ENCODE measurements around the gene NEK11. TPM values are rescaled to one million over a fixed set of nuclear protein-coding genes. Genes with fewer than 3 reads are reported as not detected.

NEK11 gene
- total and polyA plus RNA-seq, 2 donors (not counting 3 experiments of a cell fraction or from before 2014, with no cell fraction given): 1.7 to 4.3 TPM

DNA sequence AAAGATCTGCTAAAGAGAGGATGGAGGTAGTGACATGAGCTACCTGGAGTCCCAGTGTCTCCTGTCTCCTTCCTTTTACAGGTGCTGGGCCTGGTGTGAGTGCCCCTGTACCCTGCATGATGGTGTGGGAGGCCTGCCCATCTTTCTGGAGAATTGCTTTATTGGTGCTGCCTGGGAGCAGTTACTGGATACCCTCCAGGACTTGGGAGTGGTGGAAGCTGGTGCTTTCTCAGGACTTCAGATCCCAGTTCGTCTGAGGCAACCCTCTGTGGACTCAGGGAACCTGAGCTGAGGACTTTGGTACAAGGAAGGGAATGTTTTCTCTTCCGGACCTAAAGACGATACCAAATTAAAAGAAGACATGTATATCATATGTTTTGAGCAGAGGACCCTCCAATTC is 336.6 kb downstream of the NEK11 start:
- CTCF ChIA-PET: interaction anchor here (1.8 kb wide), 1 partner anchor 10 kb away, joined by 4 read pairs; no protein-coding TSS in a partner anchor
- no peaks in the 10 kb centered on the region for H3K27me3 ChIP-seq (ENCODE audit: control insufficient read depth in 2 of 2, insufficient read depth in 2 of 2, low read length in 2 of 2)
- no peaks in the 10 kb centered on the region for H3K9me1 ChIP-seq (replicated peaks; ENCODE audit: control insufficient read depth, extremely low read depth, insufficient read depth, low read length)
- no peak overlapping the region for H3K4me3 ChIP-seq (replicated peaks in 1 of 3; ENCODE audit: insufficient read depth in 1 of 3, low read depth in 1 of 3, low read length in 3 of 3)
- dilution Hi-C loops (cut with MboI; ENCODE audit: extremely low pct_ligation_motif_present, low sequenced_read_pairs) (no loop called here), intact Hi-C loops (cut with micrococcal nuclease) (no loop called here)
- DNase-seq (ENCODE audit: low read depth, low spot score) (no peak), FAIRE-seq (no peak)
- no peak overlapping the region for H2AFZ ChIP-seq (ENCODE audit: low read depth, low read length)
- H3K9me3 ChIP-seq (replicated peaks; ENCODE audit: control insufficient read depth, insufficient read depth, low read length): no peaks in the 10 kb centered on the region
- POLR2A ChIA-PET: no interaction called here
- H3K4me2 ChIP-seq (ENCODE audit: insufficient read depth, low read length): no peak overlapping the region
- H4K20me1 ChIP-seq (replicated peaks; ENCODE audit: control insufficient read depth, extremely low read depth, insufficient read depth, low read length): no peaks in the 10 kb centered on the region
- no peaks in the 10 kb centered on the region for H3K79me2 ChIP-seq (ENCODE audit: control insufficient read depth, insufficient read depth, low read length)
- H3K36me3 ChIP-seq (ENCODE audit: control insufficient read depth in 2 of 2, extremely low read depth in 1 of 2, insufficient read depth in 2 of 2, low read length in 2 of 2): no peaks in the 10 kb centered on the region
- no peak overlapping the region for H3K9ac ChIP-seq (replicated peaks; ENCODE audit: extremely low read depth, insufficient read depth, low read length)
- TF ChIP-seq MYC (IDR thresholded peaks at IDR 0.05; ENCODE audit: low read depth, low read length): no peak
- TF ChIP-seq EZH2 (IDR thresholded peaks at IDR 0.05; ENCODE audit: borderline replicate concordance, low read depth, low read length, severe bottlenecking): no peak
- TF ChIP-seq FOS (IDR thresholded peaks at IDR 0.05; ENCODE audit: borderline replicate concordance, insufficient read depth, low read length): no peak
- no peak for TF ChIP-seq POLR2AphosphoS5 (IDR thresholded peaks at IDR 0.05; ENCODE audit: insufficient read depth, low read depth, low read length)
- TF ChIP-seq POLR2A (IDR thresholded peaks at IDR 0.05; ENCODE audit: low read depth, low read length): no peak
- TF ChIP-seq, protein P1, sequence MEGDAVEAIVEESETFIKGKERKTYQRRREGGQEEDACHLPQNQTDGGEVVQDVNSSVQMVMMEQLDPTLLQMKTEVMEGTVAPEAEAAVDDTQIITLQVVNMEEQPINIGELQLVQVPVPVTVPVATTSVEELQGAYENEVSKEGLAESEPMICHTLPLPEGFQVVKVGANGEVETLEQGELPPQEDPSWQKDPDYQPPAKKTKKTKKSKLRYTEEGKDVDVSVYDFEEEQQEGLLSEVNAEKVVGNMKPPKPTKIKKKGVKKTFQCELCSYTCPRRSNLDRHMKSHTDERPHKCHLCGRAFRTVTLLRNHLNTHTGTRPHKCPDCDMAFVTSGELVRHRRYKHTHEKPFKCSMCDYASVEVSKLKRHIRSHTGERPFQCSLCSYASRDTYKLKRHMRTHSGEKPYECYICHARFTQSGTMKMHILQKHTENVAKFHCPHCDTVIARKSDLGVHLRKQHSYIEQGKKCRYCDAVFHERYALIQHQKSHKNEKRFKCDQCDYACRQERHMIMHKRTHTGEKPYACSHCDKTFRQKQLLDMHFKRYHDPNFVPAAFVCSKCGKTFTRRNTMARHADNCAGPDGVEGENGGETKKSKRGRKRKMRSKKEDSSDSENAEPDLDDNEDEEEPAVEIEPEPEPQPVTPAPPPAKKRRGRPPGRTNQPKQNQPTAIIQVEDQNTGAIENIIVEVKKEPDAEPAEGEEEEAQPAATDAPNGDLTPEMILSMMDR (IDR thresholded peaks at IDR 0.05; ENCODE audit: extremely low read depth in 1 of 2, insufficient read depth in 1 of 2, low read depth in 1 of 2, low read length in 2 of 2): no peak
- TF ChIP-seq, protein P2, sequence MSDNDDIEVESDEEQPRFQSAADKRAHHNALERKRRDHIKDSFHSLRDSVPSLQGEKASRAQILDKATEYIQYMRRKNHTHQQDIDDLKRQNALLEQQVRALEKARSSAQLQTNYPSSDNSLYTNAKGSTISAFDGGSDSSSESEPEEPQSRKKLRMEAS (IDR thresholded peaks at IDR 0.05; ENCODE audit: insufficient read depth, insufficient read length): no peak
- no peak for TF ChIP-seq JUN (IDR thresholded peaks at IDR 0.05; ENCODE audit: borderline replicate concordance, insufficient read depth, insufficient read length, low read depth)
- no peak for TF ChIP-seq GATA2 (IDR thresholded peaks at IDR 0.05; ENCODE audit: insufficient read depth, insufficient read length, low read depth, low read length)
- no peak overlapping the region for H3K27ac ChIP-seq (ENCODE audit: insufficient read depth, low read depth, low read length)
- H3K4me1 ChIP-seq (ENCODE audit: control insufficient read depth, extremely low read depth, insufficient read depth, low read length): no peaks in the 10 kb centered on the region
- BruUV-seq (replicated peaks): no TSS peak
